HepG2 (cell line): Measurements from ENCODE around the gene ENC1. TPM values are rescaled to one million over a fixed set of nuclear protein-coding genes. Genes with fewer than 3 reads are reported as not detected.

Experiments
- ATAC-seq: fragments of 200-7000 bp; cut with Tn5 transposase; 3 replicates; pipeline ENCODE4 v1.9.1; 2020; ENCODE audit warnings: mild to moderate bottlenecking, moderate library complexity
- BruUV-seq: library from RNA; stranded (reverse); fragments of 400-500 nt; replicated peaks from 2 replicates; lab custom pipeline; 2021; lab: Mats Ljungman, UMichigan
- CTCF ChIA-PET: fragments of 300-600 bp; formaldehyde crosslinking; extraction: SDS; loops from one replicate; lab custom pipeline; 2021; ENCODE audit warnings: low total read pairs, inconsistent platforms, low intra/inter-chr PET ratio; lab: Yijun Ruan, JAX
- POLR2A ChIA-PET: fragments of 350-600 bp; sonication (Branson Sonifier 250); formaldehyde crosslinking; loops from one replicate; lab custom pipeline; 2020; ENCODE audit warnings: antibody characterized with exemption, inconsistent platforms; lab: Yijun Ruan, JAX
- DNase-seq: peaks from one replicate; pipeline ENCODE4 v3.0.0-alpha.2; 2015; ENCODE audit warnings: low spot score
- FAIRE-seq: peaks from 3 replicates; lab custom pipeline; 2011; peaks lifted over from hg19 to GRCh38; lab: Jason Lieb, UNC
- H2AFZ ChIP-seq: one replicate; pipeline ENCODE4 v1.6.1; 2011; ENCODE audit warnings: low read length, inconsistent platforms
- H3K27ac ChIP-seq: fragments of 300-600 bp; 3 replicates; pipeline ENCODE4 v1.8.0; 2011; ENCODE audit warnings: mixed run types, mild to moderate bottlenecking, mixed read lengths, low read length, inconsistent platforms; ENCODE audit not compliant: insufficient read depth; ENCODE audit errors: extremely low read length
- H3K27me3 ChIP-seq, 2 experiments: fragments of 200-600 bp in 1 of 2; 2 replicates in 1 of 2; 3 replicates in 1 of 2; pipeline versions ENCODE4 v1.6.0 to v1.8.0; 2011; ENCODE audit warnings: low read length in 2 of 2, mild to moderate bottlenecking in 2 of 2, moderate library complexity in 2 of 2, inconsistent platforms in 1 of 2; ENCODE audit not compliant: insufficient read depth in 2 of 2, control insufficient read depth in 1 of 2
- H3K36me3 ChIP-seq, 2 experiments: fragments of 200-600 bp in 1 of 2; replicated peaks in 1 of 2; 2 replicates in 1 of 2; 3 replicates in 1 of 2; pipeline versions ENCODE4 v1.5.1 to v1.8.0; 2011; ENCODE audit warnings: low read length in 2 of 2, inconsistent platforms in 1 of 2; ENCODE audit not compliant: insufficient read depth in 2 of 2, control insufficient read depth in 1 of 2
- H3K4me1 ChIP-seq: 2 replicates; pipeline ENCODE4 v1.5.1; 2012; ENCODE audit warnings: low read length, inconsistent platforms; ENCODE audit not compliant: insufficient read depth
- H3K4me2 ChIP-seq: 2 replicates; pipeline ENCODE4 v1.6.0; 2011; ENCODE audit warnings: low read depth, low read length, inconsistent platforms
- H3K4me3 ChIP-seq, 3 experiments: fragments of 200-600 bp in 1 of 3; sonication (generic), shearing (Covaris generic) in 1 of 3; replicated peaks in 1 of 3; 2 replicates each; pipeline ENCODE4 v1.5.1; 2011 to 2016; ENCODE audit warnings: low read length in 3 of 3, inconsistent platforms in 2 of 3, low read depth in 2 of 3, mild to moderate bottlenecking in 2 of 3, control low read depth in 1 of 3, mixed read lengths in 1 of 3; ENCODE audit not compliant: insufficient read depth in 1 of 3
- H3K79me2 ChIP-seq: one replicate; pipeline ENCODE4 v1.6.1; 2011; ENCODE audit warnings: low read length, inconsistent platforms; ENCODE audit not compliant: insufficient read depth
- H3K9ac ChIP-seq: 2 replicates; pipeline ENCODE4 v1.6.0; 2011; ENCODE audit warnings: mild to moderate bottlenecking, low read depth, low read length, inconsistent platforms; ENCODE audit not compliant: insufficient read depth
- H3K9me3 ChIP-seq: 2 replicates; pipeline ENCODE4 v1.5.1; 2012; ENCODE audit warnings: mild to moderate bottlenecking, low read length
- H4K20me1 ChIP-seq: 2 replicates; pipeline ENCODE4 v1.6.0; 2011; ENCODE audit warnings: inconsistent platforms, mild to moderate bottlenecking, low read length, moderate library complexity; ENCODE audit not compliant: insufficient read depth
- ARNT ChIP-seq: fragments of 450-650 bp; IDR thresholded peaks from 2 replicates; pipeline ENCODE4 v1.6.1; 2017
- BRF2 ChIP-seq: sonication (generic); formaldehyde crosslinking; IDR thresholded peaks from 2 replicates; pipeline ENCODE4 v1.8.1; 2022; ENCODE audit warnings: mild to moderate bottlenecking, missing genetic modification reagents
- CREB3 ChIP-seq: sonication (generic); formaldehyde crosslinking; IDR thresholded peaks from 2 replicates; pipeline ENCODE4 v1.5.0; 2020; ENCODE audit warnings: missing genetic modification reagents
- CREM ChIP-seq, 2 experiments: sonication (generic) in 1 of 2; formaldehyde crosslinking in 1 of 2; IDR thresholded peaks; 2 replicates each; pipeline versions ENCODE4 v1.4.0 to v1.6.1; 2016 to 2020; ENCODE audit warnings: antibody characterized with exemption in 1 of 2, mild to moderate bottlenecking in 1 of 2, missing genetic modification reagents in 1 of 2
- FOXJ3 ChIP-seq: sonication (generic); formaldehyde crosslinking; IDR thresholded peaks from 2 replicates; pipeline ENCODE4 v1.4.0; 2020; ENCODE audit warnings: missing genetic modification reagents, mild to moderate bottlenecking, borderline replicate concordance
- HNRNPUL1 ChIP-seq: fragments of 200-400 bp; formaldehyde crosslinking; IDR thresholded peaks from 2 replicates; pipeline ENCODE4 v1.6.1; 2017; ENCODE audit warnings: low read depth, mild to moderate bottlenecking, low read length, moderate library complexity
- KAT7 ChIP-seq: IDR thresholded peaks from 2 replicates; pipeline ENCODE4 v1.6.1; 2018; ENCODE audit warnings: borderline replicate concordance, missing compliant biosample characterization
- KMT2B ChIP-seq: IDR thresholded peaks from 2 replicates; pipeline ENCODE4 v1.6.1; 2016; ENCODE audit warnings: missing genetic modification reagents, missing compliant biosample characterization
- NFRKB ChIP-seq: fragments of 450-650 bp; IDR thresholded peaks from 2 replicates; pipeline ENCODE4 v1.6.1; 2017
- SIN3A ChIP-seq: IDR thresholded peaks from 2 replicates; pipeline ENCODE4 v1.6.1; 2011; ENCODE audit warnings: low read depth, mild to moderate bottlenecking, control low read depth, low read length, borderline replicate concordance
- ZBTB38 ChIP-seq: sonication (generic); formaldehyde crosslinking; IDR thresholded peaks from 2 replicates; pipeline ENCODE4 v1.5.1; 2020; ENCODE audit warnings: mild to moderate bottlenecking, missing genetic modification reagents
- ZNF20 ChIP-seq: sonication (generic); formaldehyde crosslinking; IDR thresholded peaks from 2 replicates; pipeline ENCODE4 v1.4.0; 2020; ENCODE audit warnings: mild to moderate bottlenecking, moderate library complexity, missing genetic modification reagents
- ZNF326 ChIP-seq: sonication (generic); formaldehyde crosslinking; IDR thresholded peaks from 2 replicates; pipeline ENCODE4 v1.4.0; 2020; ENCODE audit warnings: missing genetic modification reagents, borderline replicate concordance
- WGBS: methylation state at CpG from one replicate; pipeline ENCODE4 v1.1.6; 2017; ENCODE audit warnings: low lambda C conversion rate; 5-methylcytosine and 5-hydroxymethylcytosine counted together
- in situ Hi-C: cut with HindIII; loops from 2 replicates; pipeline ENCODE4 v1.10.0; 2017; ENCODE audit warnings: low pct_unique_long_range_greater_than_20kb; ENCODE audit not compliant: extremely low pct_ligation_motif_present
- intact Hi-C: fragments of 100-400 bp; cut with micrococcal nuclease; formaldehyde crosslinking; loops from one replicate; pipeline ENCODE4 v1.10.0; 2022; ENCODE audit not compliant: unreplicated experiment
- polyA plus RNA-seq, 8 experiments: library from polyadenylated mRNA; depleted of rRNA in 3 of 8; stranded (reverse) in 7 of 8; unstranded in 1 of 8; fragments of >200 nt; fragmentation: Illumina TruSeq in 4 of 8; extraction: Trizol in 4 of 8; gene quantifications; 2 replicates each; pipeline versions ENCODE4 v1.2.1 to v1.2.3, GENCODE V29; 2011 to 2016; ENCODE audit warnings: low read depth in 4 of 8, missing spikeins in 1 of 8, mixed read lengths in 1 of 8; ENCODE audit not compliant: insufficient read depth in 1 of 8
- total RNA-seq, 5 experiments: library from RNA; depleted of rRNA; stranded (reverse); fragments of >200 nt; fragmentation: Illumina TruSeq; extraction: Trizol; gene quantifications; 2 replicates each; pipeline ENCODE4 v1.2.3, GENCODE V29; 2016; ENCODE audit warnings: low read depth in 1 of 5
- TF ChIP-seq, protein P1 (sequence below): sonication (generic); formaldehyde crosslinking; IDR thresholded peaks from 2 replicates; pipeline ENCODE4 v1.9.0; 2021; ENCODE audit warnings: missing genetic modification reagents, borderline replicate concordance

Gene ENC1
- total and polyA plus RNA-seq, 2 of the 13 experiments (the other 11 are each of a cell fraction or from before 2014, with no cell fraction given) = 63.8 to 64.4 TPM

GRCh38 chr5:74613283-74613682 is 27.2 kb downstream of the ENC1 start:
- Histone ChIP-seq H4K20me1 (no peaks in the 10 kb centered on the region), H3K4me2 (no peak overlapping the region), H3K9me3 (no peaks in the 10 kb centered on the region), H3K27ac (no peak overlapping the region), H3K27me3 (no peaks in the 10 kb centered on the region), H3K9ac (no peak overlapping the region), H3K4me3 (no peak overlapping the region), H3K36me3 (no peaks in the 10 kb centered on the region), H3K79me2 (no peaks in the 10 kb centered on the region), H2AFZ (no peak overlapping the region), H3K4me1 (peaks cover 47% of the 10 kb centered on the region)
- CTCF ChIA-PET = no interaction called here
- no TSS peak for BruUV-seq
- DNase-seq (no peak), ATAC-seq (no peak), FAIRE-seq (no peak)
- POLR2A ChIA-PET = no interaction called here
- in situ Hi-C loops = no loop called here
- intact Hi-C loops = no loop called here
- TF ChIP-seq ZBTB38 (CRISPR knock-in tag) (no peak), SIN3A (no peak), NFRKB (no peak), KAT7 (CRISPR knock-in tag) (no peak), BRF2 (CRISPR knock-in tag) (no peak), ZNF326 (CRISPR knock-in tag) (no peak), FOXJ3 (no peak), CREB3 (CRISPR knock-in tag) (no peak), ZNF20 (CRISPR knock-in tag) (no peak), HNRNPUL1 (no peak), ARNT (no peak), CREM (IDR thresholded peaks at IDR 0.05) (no peak), CREM (CRISPR knock-in tag; IDR thresholded peaks at IDR 0.05) (no peak), KMT2B (CRISPR knock-in tag) (no peak)
- TF ChIP-seq, protein P1, sequence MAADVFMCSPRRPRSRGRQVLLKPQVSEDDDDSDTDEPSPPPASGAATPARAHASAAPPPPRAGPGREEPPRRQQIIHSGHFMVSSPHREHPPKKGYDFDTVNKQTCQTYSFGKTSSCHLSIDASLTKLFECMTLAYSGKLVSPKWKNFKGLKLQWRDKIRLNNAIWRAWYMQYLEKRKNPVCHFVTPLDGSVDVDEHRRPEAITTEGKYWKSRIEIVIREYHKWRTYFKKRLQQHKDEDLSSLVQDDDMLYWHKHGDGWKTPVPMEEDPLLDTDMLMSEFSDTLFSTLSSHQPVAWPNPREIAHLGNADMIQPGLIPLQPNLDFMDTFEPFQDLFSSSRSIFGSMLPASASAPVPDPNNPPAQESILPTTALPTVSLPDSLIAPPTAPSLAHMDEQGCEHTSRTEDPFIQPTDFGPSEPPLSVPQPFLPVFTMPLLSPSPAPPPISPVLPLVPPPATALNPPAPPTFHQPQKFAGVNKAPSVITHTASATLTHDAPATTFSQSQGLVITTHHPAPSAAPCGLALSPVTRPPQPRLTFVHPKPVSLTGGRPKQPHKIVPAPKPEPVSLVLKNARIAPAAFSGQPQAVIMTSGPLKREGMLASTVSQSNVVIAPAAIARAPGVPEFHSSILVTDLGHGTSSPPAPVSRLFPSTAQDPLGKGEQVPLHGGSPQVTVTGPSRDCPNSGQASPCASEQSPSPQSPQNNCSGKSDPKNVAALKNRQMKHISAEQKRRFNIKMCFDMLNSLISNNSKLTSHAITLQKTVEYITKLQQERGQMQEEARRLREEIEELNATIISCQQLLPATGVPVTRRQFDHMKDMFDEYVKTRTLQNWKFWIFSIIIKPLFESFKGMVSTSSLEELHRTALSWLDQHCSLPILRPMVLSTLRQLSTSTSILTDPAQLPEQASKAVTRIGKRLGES (CRISPR knock-in tag) = no peak
- 94% methylated on average over 2 of the region's 2 CpGs for WGBS
